Stimulated activated CD4-positive, alpha-beta T cell treated with anti-CD3 and anti-CD28 coated beads, Interleukin-1b, Interleukin-23, amount 100 ng/mL, for 24 hours (primary cell): ENCODE data around the gene RFC4.
A peak's percentile ranks its signal among the peaks of the same experiment; 100 is the strongest.
"Not testable (repeated sequence)": the region's sequence is repeated elsewhere in the genome, so short reads cannot be mapped to it uniquely, and the experiment has no call there.

Experiments used
- DNase-seq, 4 experiments: peaks; one replicate each; pipeline ENCODE4 v3.0.0-alpha.2; 2020; ENCODE audit warnings: low read depth in 4 of 4, low spot score in 1 of 4

The RFC4 gene

DNA sequence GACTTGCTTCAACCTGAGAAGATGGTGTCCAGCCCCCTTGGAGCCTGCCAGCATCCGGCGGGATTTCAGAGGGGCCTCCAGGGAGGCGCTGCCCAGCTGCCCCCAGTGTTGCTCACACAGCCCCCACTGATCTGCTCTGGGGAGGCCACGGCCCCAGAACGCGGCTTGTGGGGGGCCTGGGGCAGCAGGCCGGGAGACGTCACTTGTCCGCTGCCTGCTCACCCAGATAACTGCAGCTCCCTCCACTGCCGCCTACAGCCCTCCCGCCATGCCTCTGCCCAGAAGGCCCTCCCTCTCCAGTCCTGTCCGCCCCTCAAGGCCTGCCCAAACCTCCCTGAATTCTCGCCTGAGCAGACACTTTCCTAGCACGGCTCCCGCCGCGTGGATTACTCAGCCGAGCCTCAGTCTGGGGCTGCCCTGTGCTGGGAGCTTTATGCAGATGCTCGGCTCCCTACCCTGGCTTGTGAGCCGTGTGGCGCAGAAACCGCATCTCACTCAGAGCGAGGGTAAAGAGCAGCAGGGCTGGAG, 19.1 kb upstream of the RFC4 start:
- peak in 2 of 4 experiments; percentile 48 to 52 for DNase-seq

DNA sequence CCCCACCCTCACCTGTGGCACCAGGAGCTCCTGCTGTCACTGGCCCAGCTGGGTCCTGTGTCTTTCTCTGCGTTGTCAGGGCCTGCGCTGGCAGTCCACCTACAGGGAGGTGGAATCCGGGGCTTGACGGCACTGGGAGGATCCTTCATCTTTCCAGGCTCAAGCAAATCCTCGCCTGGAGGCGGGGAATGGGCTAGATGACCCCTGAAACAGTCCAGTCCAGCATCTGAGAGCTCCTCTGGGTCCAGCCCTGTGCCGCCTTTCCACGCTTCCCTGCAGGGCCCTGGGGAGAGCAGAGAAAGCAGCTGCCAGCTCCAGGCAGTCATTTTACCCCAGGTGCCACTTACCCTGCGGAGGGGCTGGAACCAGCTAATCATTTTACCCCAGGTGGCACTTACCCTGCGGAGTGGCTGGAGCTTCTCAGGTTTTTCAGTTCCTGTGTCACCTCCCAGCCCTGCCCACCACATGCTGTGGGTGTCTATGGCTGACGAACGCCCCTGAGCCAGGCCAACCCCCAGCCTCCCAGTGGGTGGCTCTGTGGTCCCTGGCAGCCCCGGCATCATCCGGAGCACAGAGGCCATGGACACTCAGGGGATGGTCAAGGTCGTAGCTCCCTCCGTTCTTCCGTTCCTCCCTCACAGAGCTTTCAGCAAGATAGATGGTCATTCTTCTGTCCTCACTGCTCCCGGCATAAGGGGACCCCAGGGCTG, 18.3 kb upstream of the RFC4 start:
- DNase-seq: no peak

DNA sequence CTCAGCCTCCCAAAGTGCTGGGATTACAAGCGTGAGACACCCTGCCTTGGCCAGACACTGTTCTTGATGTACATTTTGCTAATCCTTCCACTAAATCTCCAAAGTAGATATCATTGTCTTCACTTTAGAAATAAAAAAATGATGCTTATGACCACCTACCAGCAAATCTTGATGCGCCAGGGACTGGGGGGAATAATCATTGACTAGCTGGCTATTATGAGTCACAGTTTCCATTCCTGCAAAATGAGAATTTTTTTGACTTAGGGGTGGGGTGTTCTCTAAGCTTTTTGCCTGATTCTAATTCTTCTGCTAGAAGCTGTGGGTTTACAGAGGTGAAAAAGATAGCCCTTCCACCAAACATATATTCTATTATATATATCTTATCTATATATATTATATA, 17.1 kb upstream of the RFC4 start:
- no peak for DNase-seq

DNA sequence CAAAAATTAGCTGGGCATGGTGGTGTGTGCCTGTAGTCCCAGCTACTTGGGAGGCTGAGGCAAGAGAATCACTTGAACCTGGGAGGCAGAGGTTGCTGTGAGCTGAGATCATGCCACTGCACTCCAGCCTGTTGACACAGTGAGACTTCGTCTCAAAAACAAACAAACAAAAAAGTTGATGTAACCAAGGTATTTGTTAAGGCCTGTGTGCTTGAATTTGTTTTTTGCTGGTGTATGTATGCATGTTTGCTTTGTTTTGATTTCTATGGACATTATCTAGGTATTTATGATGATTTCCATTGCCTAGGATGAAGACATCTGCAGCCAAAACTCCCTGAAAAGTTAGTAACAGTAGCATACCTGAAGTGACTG, 16.1 kb upstream of the RFC4 start:
- DNase-seq: not testable (repeated sequence)

DNA sequence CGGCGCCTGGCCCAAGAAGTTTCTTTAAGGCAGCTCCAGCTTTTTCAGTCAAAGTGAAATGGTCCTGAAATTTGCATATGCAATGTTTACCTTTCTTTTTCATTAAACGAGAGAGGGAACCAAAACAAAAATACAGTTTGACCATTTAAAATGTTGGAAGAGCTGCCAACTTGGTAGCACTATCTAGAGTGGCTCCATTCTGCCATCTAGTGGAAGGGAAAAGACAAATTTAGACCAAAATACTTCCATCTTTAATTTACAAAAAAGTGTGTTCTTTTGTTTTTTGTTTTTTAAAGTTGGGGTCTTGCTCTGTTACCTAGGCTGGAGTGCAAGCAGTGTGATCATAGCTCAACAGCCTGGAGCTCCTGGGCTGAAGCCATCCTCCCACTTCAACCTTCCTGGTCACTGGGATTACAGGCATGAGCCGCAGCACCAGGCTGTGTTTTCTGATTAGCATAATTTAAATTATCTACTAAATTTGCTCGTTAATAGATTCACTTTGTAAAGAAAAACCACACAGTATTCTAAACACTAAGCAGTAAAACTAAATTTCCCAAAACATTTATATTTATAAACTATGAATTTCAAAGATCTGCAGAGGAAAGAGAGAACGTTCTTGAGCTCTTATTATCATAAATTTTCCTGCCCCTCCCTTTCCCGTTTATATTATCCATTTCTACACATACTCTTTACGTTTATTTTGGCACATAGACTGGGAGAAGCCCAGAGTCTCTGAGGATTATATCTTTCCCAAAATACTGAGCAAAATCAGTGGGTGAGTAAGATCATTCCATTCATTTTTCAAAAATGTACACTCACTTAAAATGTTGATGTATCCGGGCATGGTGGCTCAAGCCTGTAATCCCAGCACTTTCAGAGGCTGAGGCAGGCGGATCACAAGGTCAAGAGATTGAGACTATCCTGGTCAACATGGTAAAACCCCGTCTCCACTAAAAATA, 15.4 kb upstream of the RFC4 start:
- DNase-seq: no peak

DNA sequence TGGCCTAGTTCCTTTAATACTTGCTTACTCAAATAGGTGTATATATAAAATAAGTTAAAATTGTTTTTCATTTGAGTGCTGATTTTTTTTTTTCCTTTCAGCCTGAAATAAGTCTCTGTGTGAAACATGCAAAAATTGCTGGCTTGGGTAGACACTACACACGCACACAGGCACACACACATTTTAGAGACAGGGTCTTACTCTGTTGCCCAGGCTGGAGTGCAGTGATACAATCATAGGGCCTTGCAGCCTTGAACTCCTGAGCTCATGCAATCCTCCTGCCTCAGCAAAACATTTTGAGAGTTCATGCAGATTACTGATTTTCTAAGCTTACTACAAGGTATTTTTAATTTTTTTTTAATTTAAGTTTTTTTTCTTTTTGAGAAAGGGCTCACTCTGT, 12.7 kb upstream of the RFC4 start:
- no peak for DNase-seq

DNA sequence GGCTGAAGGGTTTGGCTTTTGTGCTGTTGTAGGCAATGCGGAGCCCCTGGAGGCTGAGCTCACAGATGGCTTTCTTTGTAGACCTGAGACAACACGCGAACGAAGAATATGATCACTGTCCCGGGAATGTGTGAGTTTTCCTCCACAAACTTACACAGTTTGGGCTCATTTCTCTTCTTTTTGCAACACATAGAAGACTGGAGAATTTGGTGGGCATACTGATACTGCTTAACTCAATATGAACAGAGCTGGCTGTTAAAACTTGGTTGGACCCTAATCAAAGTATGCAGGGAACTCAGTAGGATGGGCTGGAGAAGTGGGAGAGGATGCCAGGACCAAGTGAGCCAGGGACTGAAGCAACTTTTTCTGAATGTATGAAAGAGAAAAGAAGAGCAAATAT, 12.2 kb upstream of the RFC4 start:
- DNase-seq: no peak

DNA sequence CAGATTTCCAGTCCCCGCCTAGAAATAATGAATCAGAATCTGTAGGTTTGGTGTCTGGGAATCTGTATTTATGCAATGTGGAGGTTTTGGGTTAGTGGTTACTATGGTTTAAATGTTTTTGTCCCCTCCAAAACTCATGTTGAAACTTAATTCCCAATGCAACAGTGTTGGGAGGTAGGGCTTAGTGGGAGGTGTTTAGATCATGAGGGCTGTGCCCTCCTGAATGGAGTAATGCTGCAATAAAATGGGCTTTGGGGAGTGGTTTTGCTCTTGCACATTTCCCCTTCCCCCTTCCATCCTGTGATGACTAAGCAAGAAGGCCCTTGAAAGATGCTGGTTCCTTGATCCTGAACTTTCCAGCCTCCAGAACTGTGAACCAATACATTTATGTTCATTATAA, 9.2 kb upstream of the RFC4 start:
- no peak for DNase-seq

DNA sequence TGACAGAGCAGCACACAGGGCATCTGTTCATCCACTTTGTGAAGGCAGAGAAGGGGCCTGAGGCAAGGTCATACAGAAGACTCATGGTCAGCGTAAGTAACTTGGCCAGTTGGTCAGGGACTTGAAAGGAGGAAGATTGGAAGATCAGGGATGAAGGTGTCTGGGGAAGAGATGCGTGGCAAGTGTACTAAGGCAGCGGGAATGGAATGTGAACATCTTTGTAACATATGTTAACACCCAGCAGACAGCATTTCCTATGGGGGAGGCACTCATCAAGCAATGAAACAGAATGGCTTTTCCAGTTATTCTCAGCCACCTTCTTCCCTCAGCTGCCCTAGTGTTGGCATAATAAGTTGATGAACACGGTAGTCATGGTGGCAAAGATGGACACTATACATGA, 7.8 kb upstream of the RFC4 start:
- DNase-seq: no peak

DNA sequence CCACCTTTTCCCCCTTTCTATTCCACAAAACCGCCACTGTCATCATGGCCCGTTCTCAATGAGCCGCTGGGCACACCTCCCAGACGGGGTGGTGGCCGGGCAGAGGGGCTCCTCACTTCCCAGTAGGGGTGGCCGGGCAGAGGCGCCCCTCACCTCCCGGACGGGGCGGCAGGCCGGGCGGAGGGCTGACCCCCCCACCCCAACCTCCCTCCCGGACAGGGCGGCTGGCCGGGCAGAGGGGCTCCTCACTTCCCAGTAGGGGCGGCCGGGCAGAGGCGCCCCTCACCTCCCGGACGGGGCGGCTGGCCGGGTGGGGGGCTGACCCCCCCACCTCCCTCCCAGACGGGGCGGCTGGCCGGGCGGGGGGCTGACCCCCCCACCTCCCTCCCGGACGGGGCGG, 5.0 kb upstream of the RFC4 start:
- not testable (repeated sequence) for DNase-seq

DNA sequence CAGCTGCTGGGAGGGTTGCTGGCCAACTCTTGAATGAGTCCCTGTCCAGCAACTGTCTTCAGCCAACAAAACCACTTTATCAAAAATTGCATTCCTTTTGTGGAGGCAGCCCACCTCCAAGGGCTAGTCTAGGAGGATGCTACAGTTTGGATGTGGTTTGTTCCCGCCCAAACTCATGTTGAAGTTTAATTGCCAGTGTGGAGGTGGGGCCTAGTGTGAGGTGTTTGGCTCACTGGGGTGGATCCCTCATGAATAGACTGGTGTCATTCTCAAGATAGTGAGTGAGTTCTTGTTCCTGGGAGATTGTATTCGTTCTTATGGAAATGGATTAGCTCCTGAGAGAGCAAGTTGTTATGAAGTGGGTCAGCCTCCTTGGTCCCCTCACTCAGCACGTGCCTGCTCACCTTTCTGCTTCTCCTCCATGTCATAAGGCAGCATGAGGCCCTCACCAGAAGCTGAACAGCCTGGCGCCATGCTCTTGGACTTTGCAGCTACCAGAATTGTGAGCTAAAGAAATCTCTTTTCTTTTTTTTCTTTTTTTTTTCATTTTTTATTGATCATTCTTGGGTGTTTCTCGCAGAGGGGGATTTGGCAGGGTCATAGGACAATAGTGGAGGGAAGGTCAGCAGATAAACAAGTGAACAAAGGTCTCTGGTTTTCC, 4.2 kb upstream of the RFC4 start:
- DNase-seq: no peak

DNA sequence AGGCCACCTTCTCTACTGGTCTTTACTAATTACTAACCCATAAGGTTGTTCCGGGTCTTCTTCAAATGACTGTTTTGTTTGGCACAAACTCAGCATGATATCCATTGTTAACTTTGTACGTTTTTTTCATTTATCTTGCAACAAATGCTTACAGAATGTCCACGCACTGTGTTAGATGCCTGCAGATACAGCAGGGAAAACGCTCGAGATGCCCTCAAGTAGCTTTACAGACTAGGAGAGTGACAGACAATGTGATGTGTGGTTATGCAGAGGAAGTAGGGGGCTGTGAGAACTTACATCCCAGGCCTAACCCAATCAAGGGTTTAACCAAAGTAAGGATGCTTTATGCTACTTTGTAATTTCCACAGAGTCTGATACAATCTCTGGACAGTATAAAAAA, 949 bp upstream of the RFC4 start:
- DNase-seq: no peak

DNA sequence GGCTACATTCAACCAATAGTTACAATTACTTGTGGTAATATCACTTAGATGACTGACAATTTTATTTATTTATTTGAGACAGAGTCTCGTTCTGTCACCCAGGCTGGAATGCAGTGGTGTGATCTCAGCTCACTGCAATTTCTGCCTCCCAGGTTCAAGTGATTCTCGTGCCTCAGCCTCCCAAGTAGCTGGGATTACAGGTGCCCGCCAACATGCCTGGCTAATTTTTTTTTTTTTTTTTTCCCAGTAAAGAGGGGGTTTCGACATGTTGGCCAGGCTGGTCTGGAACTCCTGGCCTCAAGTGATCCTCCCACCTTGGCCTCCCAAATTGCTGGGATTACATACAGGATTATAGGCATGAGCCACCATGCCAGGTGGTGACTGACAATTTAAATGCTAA, 2.8 kb downstream of the RFC4 start:
- DNase-seq: not testable (repeated sequence)

DNA sequence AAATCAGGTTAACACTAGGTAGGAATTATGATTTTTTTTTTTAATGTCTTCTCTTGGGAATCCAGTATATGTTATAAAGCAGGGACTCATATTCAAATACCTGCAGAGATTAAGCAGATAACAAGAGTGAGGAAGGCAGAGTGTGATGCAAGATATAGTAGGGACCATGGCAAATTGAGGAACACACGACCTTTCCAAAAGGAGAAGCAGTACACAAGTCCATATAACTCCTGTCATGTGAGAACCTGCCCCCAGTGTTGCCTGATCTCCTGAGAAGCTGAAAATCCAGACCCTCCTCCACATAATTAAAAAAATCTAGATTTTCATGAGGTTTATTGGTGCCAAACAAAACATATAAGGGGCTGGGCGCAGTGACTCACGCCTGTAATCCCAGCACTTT, 3.6 kb downstream of the RFC4 start:
- no peak for DNase-seq

DNA sequence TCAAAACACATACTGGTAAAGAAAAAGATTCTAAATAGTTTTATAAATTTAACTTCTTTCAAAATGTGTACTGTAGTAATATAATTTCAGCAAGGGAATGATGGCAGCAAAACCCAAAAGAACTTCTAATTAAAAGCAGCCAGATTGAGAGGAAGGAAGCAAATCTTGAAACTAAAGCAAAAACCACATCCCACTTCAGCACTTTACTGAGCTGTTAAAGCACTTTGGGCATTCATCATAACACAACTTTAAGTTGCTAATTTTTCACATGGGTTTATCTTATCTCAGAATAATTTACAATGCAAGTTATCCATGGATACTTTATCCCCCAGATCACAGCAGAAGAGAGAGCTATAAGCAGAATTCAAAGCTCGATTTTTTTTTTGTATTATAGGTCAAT, 6.0 kb downstream of the RFC4 start:
- DNase-seq: no peak

DNA sequence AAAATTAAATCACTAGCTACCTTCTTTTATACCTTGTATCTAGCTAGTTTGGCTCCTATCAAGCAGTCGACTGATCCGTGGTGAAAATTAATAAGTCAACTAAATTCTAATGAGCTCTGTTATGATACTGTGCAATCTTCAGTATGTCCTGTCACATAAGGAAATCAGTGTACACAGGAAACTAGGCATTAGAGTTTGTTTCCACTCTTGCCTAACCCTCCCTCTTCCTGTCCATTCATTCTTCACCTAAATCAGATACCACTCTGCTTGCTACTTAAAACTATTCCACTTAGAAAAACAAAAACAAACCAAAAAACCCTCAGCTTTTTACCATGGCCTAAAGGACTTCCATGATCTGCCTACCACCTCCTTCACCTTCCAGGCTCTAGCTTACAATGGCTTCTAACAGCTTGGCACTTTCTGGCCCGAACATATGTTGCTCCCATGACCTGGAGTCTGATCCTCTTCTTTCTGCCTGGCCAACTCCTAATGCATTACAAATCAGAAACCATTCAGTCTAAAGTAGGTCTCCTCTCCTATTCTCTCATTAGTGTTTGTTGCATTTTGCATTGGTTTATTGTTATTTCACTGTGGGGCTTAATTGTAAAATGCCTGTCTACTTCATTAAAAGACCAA, 7.9 kb downstream of the RFC4 start:
- DNase-seq: no peak

DNA sequence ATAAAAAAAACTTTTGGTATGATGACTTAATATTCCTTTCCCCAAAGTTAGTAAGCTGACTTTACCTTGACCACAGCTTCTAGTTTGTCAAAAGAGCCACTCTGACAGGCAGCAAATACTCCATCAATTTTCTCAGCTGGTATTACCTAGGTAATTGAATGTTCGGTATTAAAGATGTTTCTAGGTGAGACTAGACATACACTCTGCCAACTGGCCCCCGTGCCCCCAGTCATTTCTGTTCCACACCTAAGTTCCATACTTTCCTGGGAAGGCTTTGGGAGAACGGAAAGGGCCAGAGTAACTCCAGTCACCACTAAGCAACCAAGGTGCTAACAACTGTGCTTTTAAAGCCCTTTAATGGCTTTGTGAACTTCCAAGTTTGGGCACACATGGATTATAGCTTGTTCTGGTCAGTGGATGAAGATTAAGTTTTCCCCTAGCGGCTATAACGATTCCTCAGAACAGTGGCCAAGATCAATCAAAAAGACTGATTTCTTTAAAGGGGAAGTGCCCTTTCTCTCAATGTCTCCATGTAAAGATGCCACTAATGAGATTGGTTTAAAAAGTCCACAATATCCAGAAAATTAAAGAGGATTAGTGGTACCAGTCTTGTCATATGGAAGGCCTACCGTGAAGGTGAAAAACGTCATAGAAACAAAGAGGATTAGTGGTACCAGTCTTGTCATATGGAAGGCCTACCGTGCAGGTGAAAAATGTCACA, 15.9 kb downstream of the RFC4 start:
- DNase-seq: no peak

DNA sequence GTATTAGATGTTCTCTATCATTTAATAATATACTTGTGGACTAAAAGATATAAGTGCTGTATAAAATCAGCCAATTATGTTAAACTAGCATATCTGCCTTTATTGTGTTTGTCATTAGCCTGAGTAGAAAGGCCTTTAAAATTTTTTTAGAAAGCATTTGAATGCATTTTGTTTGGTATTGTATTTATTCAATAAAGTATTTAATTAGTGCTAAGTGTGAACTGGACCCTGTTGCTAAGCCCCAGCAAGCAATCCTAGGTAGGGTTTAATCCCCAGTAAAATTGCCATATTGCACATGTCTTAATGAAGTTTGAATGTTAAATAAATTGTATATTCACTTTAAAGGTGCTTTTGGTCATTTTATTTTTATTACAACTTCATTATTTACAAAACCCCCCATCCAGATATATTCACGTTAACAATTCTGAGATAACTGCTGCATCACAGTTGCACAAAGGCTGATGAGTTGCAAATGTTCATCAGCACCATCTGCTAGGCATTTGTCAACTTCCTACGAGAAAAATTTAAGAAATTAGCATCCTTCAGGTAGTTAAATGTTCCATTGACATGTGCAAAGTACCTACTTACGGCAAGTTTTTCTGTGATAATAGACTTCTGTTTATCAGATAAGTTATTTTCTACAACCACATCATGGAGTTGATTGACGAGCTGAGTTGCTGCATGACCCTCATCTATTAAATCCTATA, 16.6 kb downstream of the RFC4 start:
- no peak for DNase-seq

DNA sequence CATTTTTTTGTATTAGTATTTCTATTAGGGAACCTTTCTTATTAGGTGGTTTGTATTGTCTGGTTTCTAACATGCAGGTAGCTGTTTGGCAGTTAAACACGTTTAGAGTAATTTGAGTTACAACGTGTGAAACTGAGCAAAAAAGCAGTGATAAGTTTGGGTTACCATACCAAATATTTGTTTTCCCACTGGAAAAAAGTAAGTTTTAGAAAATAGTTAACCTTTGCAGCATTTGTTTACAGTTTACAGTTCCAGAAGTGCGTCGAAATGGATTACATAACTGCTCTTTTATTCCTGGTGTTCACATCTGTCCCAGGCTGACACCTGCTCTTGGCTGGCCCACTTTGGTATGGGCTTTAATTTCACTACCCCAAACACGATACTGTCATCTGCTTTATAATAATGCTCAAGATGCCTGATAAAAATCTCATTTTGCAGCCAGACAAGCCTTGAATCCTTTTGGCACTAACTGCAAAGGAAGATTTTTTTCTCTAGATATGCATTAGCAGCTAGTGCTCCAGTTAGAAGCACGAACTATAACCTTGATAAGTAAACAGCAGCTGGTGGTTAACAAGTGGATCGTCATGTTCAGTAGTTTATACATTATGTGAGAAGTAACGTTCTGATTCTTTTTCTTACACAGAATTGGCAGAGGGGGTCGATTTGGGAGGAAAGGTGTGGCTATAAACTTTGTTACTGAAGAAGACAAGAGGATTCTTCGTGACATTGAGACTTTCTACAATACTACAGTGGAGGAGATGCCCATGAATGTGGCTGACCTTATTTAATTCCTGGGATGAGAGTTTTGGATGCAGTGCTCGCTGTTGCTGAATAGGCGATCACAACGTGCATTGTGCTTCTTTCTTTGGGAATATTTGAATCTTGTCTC, 17.6 kb downstream of the RFC4 start:
- DNase-seq: no peak
